Mononuclear cell (primary cell): ENCODE measurements around the gene GPR78. TPM values are rescaled to one million over a fixed set of nuclear protein-coding genes. Genes with fewer than 3 reads are reported as not detected.

Experiments used
- H3K27me3 ChIP-seq: 2 replicates; pipeline ENCODE4 v1.6.0; 2011; ENCODE audit warnings: low read length, control low read depth; ENCODE audit not compliant: insufficient read depth
- H3K4me1 ChIP-seq: 2 replicates; pipeline ENCODE4 v1.5.1; 2011; ENCODE audit warnings: mild to moderate bottlenecking, low read length, control low read depth; ENCODE audit not compliant: insufficient read depth
- H3K4me3 ChIP-seq: 2 replicates; pipeline ENCODE4 v1.5.1; 2011; ENCODE audit warnings: mild to moderate bottlenecking, low read length, moderate library complexity
- H3K9me3 ChIP-seq: 2 replicates; pipeline ENCODE4 v1.5.1; 2011; ENCODE audit warnings: low read depth, mild to moderate bottlenecking, control low read depth, low read length
- total RNA-seq: library from RNA; depleted of rRNA; stranded (reverse); fragments of >200 nt; gene quantifications from one replicate; pipeline ENCODE4 v1.2.3, GENCODE V29; 2012

GPR78 gene
- total RNA-seq, 1 donor = not detected

DNA sequence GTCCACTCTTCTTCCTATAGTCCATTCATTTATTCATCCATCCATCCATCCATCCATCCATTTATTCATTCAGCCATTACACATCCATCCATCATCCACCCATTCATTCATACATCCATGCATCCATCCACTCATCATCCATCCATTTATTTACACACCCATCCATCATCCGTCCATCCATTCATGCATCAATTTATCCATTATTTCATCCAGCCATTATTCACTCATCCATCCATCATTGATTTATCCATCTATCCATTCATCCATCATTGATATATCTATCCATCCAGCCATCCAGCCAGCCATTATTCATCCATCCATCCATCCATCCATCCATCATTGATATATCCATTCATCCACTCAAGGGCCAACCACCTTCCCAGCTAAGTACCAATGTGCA lies 25.1 kb downstream of the GPR78 start:
- Histone ChIP-seq H3K9me3 (no peaks in the 10 kb centered on the region), H3K4me1 (no peaks in the 10 kb centered on the region), H3K27me3 (no peaks in the 10 kb centered on the region), H3K4me3 (no peak overlapping the region)

DNA sequence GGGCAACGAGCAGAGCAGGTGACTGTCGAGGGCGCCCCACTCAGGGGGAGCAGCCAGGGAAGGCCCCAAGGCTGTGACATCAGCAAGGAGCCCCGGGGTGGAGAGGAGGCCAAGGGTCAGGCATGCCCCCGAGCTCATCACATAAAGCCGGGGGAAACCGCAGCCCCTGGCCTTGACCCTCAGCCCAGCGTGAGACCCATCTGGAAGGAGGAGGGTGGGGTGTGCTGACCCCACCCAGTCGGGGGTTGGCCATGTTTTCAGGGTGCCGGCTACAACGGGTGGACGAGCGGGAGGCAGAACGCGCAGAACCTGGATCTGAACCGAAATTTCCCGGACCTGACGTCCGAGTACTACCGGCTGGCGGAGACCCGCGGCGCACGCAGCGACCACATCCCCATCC lies 26.3 kb downstream of the GPR78 start:
- no peaks in the 10 kb centered on the region for H3K9me3 ChIP-seq
- no peak overlapping the region for H3K4me3 ChIP-seq
- H3K27me3 ChIP-seq = no peaks in the 10 kb centered on the region
- no peaks in the 10 kb centered on the region for H3K4me1 ChIP-seq

GRCh38 chr4:8606966-8607365 lies 26.8 kb downstream of the GPR78 start:
- H3K27me3 ChIP-seq = no peaks in the 10 kb centered on the region
- H3K4me3 ChIP-seq = no peak overlapping the region
- H3K9me3 ChIP-seq = no peaks in the 10 kb centered on the region
- H3K4me1 ChIP-seq = no peaks in the 10 kb centered on the region

- Histone ChIP-seq H3K4me1 (no peaks in the 10 kb centered on the region), H3K4me3 (no peak overlapping the region), H3K27me3 (no peaks in the 10 kb centered on the region), H3K9me3 (no peaks in the 10 kb centered on the region)
Measured at GRCh38 chr4:8607603-8608481, 27.6 kb downstream of the GPR78 start.

DNA sequence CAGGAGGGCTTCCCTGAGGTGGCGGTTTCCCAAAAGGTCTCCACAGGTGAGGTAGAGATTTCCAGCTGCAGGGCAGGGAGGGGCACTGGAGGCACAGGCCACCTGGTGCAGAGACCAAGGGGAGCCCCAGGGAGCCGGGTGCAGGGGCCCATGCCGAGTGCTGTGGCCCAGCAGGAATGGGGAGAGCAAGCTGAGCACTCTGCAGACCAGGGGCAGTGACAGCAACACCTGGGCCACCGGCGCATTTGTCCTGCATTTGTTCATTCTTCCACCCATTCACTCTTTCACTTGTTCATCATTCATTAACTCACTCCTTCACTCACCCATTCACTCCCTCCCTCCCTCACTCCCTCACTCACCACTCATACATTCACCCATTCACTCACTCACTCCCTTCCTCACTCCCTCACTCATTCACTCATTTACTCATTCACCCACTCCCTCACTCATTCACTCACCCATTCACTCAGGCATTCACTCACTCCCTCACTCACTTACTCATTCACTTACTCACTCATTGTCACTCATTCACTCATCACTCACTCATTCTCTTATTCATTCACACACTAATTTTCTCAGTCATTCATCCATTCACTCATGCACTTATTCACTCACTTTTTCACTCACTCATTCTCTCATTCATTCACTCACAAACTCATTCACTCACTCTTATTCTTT lies 28.7 kb downstream of the GPR78 start:
- H3K9me3 ChIP-seq = no peaks in the 10 kb centered on the region

DNA sequence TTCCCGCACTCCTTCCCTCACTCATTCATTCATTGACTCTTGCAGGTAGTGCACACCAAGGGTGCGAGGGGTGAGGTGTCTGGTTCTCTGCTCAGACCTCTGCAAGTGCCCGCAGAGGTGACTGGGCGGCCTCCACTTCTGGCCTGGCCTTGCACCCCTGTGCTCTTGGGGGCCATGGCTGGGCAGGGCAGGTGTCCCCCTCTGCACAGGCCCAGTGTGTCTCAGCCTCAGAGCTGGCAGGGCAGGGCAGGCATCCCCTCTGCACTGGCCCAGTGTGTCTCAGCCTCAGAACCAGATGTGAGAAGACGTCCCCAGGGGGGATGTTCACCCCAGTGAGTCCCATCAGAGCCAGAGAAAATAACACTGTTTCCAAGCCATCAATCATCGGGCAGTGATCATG lies 29.2 kb downstream of the GPR78 start:
- H3K9me3 ChIP-seq = no peaks in the 10 kb centered on the region
- H3K4me3 ChIP-seq = no peak overlapping the region
- no peaks in the 10 kb centered on the region for H3K27me3 ChIP-seq
- H3K4me1 ChIP-seq = no peaks in the 10 kb centered on the region

More for the DNA sequence above, 28.7 kb downstream of the GPR78 start:
- Histone ChIP-seq H3K4me1 (no peaks in the 10 kb centered on the region), H3K4me3 (no peak overlapping the region), H3K27me3 (no peaks in the 10 kb centered on the region)

DNA sequence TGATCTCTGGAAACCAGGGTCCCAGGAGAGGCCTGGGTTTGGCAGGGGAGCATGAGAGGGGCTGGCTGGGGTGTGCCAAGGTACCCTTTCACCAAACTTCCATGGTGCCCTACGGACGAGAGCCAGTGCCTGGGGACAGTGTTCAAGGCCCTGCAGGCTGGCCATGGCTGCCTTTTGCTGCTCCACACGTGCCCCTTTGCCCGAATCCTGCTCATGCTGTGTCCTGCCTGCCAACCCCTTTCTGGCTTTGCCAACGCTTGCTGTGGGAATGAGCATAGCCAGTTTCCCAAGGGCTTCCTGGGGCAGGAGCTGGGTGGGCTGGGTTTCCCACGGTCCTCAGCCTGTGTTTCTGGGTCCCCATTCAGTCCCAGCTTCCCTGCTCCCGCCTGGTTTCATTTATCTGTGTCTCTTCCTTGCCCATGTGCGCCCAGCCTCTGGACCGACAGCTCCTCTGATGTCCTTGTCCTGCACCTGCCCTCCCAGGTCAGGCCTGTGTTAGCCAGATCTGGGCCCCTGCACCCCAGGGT lies 29.7 kb downstream of the GPR78 start:
- H3K27me3 ChIP-seq = no peaks in the 10 kb centered on the region
- no peak overlapping the region for H3K4me3 ChIP-seq
- no peaks in the 10 kb centered on the region for H3K4me1 ChIP-seq
- H3K9me3 ChIP-seq = no peaks in the 10 kb centered on the region

DNA sequence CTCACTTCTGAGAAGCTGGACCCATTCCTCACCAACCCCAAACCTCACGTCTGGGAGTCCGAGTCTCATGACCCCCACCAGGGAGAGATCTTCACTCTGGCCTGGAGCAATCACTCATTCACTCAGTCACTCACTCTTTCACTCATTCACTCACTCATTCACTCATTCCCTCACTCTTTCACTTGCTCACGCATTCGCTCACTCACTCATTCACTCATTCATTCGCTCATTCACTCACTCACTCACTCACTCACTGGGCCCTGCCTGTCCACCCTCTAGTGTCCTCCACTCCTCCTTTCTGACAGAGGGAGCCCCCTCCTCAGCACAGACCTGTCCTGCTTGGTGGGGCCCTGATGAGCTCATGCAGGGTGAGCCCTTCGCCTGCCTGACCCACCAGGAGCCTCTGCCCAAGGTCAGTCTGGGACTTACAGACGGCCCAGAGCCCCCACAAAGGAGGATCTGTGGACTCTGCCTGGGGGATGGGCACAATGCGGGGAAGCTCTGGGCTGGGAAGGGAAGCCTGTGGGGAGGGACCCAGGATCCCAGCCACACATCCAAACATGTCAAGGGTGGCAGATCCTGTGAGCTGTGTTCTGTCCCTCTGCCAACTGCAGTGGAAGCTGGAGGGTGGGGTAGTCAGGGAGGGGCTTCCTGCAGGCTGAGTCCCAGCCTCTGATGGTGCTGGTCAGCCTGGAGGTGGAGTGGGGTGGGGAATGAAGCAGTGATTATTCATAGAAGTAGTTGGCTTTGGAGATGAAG lies 30.8 kb downstream of the GPR78 start:
- H3K9me3 ChIP-seq = no peaks in the 10 kb centered on the region
- no peaks in the 10 kb centered on the region for H3K4me1 ChIP-seq
- no peaks in the 10 kb centered on the region for H3K27me3 ChIP-seq
- H3K4me3 ChIP-seq = no peak overlapping the region

GRCh38 chr4:8612646-8613045 lies 32.5 kb downstream of the GPR78 start:
- Histone ChIP-seq H3K9me3 (no peaks in the 10 kb centered on the region), H3K4me1 (no peaks in the 10 kb centered on the region), H3K27me3 (no peaks in the 10 kb centered on the region), H3K4me3 (no peak overlapping the region)

GRCh38 chr4:8613421-8614364 lies 33.5 kb downstream of the GPR78 start:
- Histone ChIP-seq H3K9me3 (no peaks in the 10 kb centered on the region), H3K4me1 (no peaks in the 10 kb centered on the region), H3K27me3 (no peaks in the 10 kb centered on the region), H3K4me3 (no peak overlapping the region)

GRCh38 chr4:8614365-8615193 lies 34.4 kb downstream of the GPR78 start:
- no peaks in the 10 kb centered on the region for H3K4me1 ChIP-seq
- H3K27me3 ChIP-seq = no peaks in the 10 kb centered on the region
- H3K4me3 ChIP-seq = no peak overlapping the region
- H3K9me3 ChIP-seq = no peaks in the 10 kb centered on the region

DNA sequence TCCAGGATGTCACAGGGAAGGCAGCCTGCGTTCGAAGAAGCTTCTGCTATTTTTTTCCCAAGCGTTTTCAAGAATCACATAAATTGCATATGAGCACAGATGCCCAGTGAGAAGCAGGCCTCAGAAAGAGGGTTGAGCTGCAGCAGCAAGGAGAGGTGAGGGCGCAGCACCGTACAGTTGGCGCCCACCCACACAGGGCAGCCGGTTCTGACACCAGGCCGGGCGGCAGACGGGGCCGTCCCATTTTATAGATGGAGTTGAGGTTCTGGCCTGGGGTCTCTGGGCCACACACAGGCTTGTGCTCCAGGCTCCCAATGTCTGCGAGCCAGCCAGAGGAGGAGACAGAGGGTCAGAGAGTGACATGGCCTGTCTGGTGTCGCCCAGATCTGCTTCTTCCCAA lies 35.2 kb downstream of the GPR78 start:
- Histone ChIP-seq H3K9me3 (no peaks in the 10 kb centered on the region), H3K4me1 (no peaks in the 10 kb centered on the region), H3K27me3 (no peaks in the 10 kb centered on the region), H3K4me3 (no peak overlapping the region)

DNA sequence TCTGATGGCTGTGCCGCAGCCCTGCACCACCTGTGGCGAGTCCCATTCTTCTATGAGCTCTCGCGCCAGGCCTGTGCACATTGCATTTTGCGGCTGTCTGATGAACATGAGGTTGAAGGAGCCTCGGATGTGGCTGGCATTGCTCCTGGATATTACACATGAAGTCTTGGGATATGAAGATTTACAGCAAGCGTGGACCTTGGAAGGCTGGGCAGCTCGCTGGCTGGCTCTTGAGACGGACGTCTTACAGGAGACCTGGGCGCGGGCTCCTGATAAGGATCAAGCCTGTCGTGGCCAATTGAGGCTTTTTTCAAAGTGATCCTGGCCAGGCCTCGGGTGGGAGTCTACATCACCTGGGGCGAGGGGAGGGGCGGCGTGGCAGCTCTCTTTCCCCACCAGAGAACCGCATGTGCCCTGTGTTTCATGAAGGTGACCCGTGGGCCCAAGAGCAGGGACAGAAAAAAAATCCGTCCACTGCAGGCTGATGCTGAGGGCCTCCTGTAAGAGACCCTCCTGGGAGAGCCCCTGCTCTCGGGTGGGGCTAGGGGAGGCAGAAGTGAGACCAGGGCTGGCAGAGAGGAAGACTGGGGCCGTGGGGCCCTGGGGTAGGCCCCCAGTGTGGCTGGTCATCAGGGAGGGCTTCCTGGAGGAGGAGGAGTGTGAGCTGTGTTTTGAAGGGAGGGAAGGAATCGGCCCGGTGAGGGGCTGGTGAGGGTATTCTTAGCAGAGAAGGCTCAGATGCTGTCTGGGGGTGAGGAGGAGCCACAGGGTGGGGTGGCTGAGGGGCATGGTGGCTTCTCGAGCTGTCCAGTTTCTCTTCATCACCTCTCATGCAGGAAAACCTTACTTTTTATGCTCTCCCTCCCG lies 36.0 kb downstream of the GPR78 start:
- Histone ChIP-seq H3K4me1 (no peaks in the 10 kb centered on the region), H3K9me3 (no peaks in the 10 kb centered on the region)

More for the DNA sequence above, 36.0 kb downstream of the GPR78 start:
- no peak overlapping the region for H3K4me3 ChIP-seq
- H3K27me3 ChIP-seq = no peaks in the 10 kb centered on the region
